ENCODE results near the gene KRTDAP.

The KRTDAP gene

GRCh38 chr19:35531291-35531690 is 41.0 kb upstream of the KRTDAP start:
- TF ChIP-seq, protein P1, sequence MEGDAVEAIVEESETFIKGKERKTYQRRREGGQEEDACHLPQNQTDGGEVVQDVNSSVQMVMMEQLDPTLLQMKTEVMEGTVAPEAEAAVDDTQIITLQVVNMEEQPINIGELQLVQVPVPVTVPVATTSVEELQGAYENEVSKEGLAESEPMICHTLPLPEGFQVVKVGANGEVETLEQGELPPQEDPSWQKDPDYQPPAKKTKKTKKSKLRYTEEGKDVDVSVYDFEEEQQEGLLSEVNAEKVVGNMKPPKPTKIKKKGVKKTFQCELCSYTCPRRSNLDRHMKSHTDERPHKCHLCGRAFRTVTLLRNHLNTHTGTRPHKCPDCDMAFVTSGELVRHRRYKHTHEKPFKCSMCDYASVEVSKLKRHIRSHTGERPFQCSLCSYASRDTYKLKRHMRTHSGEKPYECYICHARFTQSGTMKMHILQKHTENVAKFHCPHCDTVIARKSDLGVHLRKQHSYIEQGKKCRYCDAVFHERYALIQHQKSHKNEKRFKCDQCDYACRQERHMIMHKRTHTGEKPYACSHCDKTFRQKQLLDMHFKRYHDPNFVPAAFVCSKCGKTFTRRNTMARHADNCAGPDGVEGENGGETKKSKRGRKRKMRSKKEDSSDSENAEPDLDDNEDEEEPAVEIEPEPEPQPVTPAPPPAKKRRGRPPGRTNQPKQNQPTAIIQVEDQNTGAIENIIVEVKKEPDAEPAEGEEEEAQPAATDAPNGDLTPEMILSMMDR (conservative IDR thresholded peaks at IDR 0.05; ENCODE audit: low read depth, low read length) = no peak
- H3K4me3 ChIP-seq (ENCODE audit: low read depth, low read length) = no peak overlapping the region
- no peak for DNase-seq (ENCODE audit: low read depth)

- TF ChIP-seq, protein P1 (conservative IDR thresholded peaks at IDR 0.05; ENCODE audit: low read depth, low read length) = no peak
- no peak for DNase-seq (ENCODE audit: low read depth)
- no peak overlapping the region for H3K4me3 ChIP-seq (ENCODE audit: low read depth, low read length)
These were observed 39.3 kb upstream of the KRTDAP start for GRCh38 chr19:35529241-35530218.

GRCh38 chr19:35528218-35529038 is 38.2 kb upstream of the KRTDAP start, which contains the start of gene SBSN:
TSS of gene SBSN (minus strand) at chr19:35528311. CDS start at chr19:35528281, 30 bp downstream.
- no peak within 1 kb of the TSS for H3K4me3 ChIP-seq (ENCODE audit: low read depth, low read length)
- TF ChIP-seq, protein P1 (conservative IDR thresholded peaks at IDR 0.05; ENCODE audit: low read depth, low read length) = no peak
- peak; percentile 58 for DNase-seq (ENCODE audit: low read depth)

DNA sequence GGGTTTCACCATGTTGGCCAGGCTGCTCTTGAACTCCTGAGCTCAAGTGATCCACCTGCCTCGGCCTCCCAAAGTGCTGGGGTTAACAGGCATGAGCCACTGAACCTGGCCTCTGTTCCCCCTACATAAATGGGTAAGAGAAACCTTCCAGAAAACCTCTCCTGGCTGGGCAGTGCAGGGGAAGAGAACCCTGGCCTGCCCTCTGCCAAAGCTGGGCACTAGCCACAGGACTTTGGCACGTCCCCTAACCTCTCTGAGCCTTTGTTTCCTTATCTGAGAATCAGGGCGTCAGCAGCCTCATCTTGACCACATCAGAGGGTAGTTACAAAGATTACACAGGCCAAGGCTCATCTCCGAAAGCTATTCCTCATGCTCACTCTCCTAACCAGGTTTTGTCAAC is 35.6 kb upstream of the KRTDAP start:
- DNase-seq (ENCODE audit: low read depth) = no peak
- no peak overlapping the region for H3K4me3 ChIP-seq (ENCODE audit: low read depth, low read length)
- TF ChIP-seq, protein P1 (conservative IDR thresholded peaks at IDR 0.05; ENCODE audit: low read depth, low read length) = no peak

DNA sequence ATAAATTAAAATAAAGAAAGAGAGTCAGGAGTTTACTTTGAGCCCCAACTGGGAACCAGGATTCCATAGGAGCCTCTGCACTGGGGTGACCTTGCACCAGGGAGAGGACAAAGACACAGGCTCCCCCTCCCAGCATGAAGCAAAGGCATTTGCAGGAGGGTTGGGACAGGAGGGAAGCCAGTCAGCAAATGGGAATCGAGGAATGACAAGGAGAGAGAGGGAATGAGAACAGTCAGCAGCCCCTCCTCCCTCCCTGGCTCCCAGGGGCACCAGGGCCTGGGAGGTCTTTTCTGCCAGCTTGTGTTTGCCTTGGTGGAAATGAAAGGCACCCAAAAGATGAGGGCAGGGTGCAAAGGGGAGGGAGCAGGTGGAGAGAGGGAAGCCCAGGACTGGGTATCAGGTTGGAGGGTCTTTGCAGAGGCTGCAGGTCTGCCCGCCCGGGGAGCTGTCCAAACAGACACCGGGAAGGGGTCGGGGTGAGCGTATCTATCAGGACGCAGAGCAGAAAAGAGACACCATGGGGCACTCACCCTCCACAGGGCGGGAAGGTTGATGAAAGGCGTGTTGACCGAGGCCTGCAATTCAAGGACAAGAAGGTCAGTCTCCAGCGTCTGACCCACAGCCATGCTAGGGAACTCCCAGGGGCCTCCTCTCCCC is 34.0 kb upstream of the KRTDAP start:
- DNase-seq (ENCODE audit: low read depth) = no peak
- TF ChIP-seq, protein P1 (conservative IDR thresholded peaks at IDR 0.05; ENCODE audit: low read depth, low read length) = no peak
- no peak overlapping the region for H3K4me3 ChIP-seq (ENCODE audit: low read depth, low read length)

DNA sequence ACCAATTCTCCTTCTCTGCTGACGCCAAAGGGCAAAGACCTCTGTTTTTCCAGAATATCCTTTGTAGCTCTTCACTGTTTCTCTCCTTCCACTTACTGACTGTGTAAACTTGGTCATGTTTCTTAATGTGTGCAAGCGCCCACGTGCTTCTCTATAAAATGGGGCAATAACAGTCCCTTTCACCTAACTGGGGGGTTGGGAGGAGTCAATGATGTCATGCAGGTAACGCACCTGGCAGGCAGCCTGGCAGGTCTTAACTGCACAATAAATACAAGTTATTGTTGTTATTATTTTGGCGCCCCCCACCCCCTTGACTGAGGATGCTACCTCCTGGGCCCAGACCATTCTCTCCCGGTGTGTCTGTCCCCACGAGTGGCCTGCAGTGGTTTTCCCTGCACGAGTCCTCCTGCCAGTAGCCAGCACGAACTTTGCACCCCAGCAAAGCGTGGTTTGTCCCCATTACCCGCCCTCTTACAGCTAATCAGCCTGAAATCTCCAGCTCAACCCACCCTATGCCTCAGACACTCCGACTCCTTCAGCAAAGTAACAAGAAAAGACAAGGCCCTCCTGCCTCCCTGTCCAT is 32.6 kb upstream of the KRTDAP start:
- DNase-seq (ENCODE audit: low read depth) = no peak
- no peak overlapping the region for H3K4me3 ChIP-seq (ENCODE audit: low read depth, low read length)
- TF ChIP-seq, protein P1 (conservative IDR thresholded peaks at IDR 0.05; ENCODE audit: low read depth, low read length) = no peak
